Stimulated activated CD4-positive, alpha-beta T cell treated with anti-CD3 and anti-CD28 coated beads, Interleukin-4, amount 100 ng/mL, for 48 hours (primary cell): Measurements from ENCODE around the gene KIF5A.
"Not testable (repeated sequence)": the region's sequence is repeated elsewhere in the genome, so short reads cannot be mapped to it uniquely, and the experiment has no call there.

Source experiments
- DNase-seq, 2 donors: peaks; one replicate each; pipeline ENCODE4 v3.0.0-alpha.2; 2020; ENCODE audit warnings: low read depth in 2 of 2

KIF5A gene

DNA sequence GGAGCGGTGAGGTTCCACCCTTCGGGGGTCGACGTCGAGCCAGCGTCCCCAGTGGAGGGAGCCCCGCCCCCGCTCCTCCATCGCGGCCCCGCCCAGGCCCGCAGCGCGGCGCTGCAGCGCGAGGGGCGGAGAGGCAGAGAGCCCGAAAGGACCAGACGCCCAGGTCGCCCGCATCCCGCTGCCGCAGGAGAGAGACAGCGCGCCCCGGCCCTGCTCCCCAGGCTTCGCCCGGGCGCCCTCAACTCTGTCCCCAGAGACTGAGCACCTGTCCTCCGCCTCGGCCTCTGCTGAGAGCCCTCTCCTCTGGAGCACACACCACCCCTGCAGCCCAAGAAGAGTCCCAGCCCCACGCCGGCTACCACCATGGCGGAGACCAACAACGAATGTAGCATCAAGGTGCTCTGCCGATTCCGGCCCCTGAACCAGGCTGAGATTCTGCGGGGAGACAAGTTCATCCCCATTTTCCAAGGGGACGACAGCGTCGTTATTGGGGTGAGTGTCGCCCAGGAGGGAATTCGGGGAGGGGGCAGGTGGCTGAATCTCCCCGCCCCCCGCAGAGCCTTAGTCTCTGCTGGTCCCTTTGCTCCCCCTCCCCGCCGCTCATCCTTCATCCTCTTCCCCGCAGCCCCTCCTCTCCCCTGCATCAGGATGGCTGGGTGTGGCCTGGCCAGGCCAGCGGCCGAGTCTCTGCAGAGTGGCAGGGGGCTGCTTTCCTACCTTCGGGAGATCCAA lies at the start of gene KIF5A:
Gene KIF5A (plus strand): TSS at position 136 of the 732 bp plus-strand sequence. CDS start 228 bp downstream, at position 364.
- DNase-seq = peak; percentile 50 to 56

DNA sequence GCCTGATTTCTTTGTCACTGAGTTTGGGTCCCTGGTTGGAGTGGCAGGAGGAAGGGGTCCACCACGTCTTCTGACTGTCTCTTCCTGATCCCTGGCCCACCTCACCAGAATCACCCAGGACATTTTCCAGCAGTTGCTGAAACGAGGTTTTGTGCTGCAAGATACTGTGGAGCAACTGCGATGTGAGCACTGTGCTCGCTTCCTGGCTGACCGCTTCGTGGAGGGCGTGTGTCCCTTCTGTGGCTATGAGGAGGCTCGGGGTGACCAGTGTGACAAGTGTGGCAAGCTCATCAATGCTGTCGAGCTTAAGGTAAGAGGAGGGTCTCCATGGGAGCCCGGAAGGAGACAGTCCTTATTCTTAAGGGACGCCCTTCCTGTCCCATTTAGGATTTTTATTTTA lies 49.6 kb upstream of the KIF5A start:
- no peak for DNase-seq

DNA sequence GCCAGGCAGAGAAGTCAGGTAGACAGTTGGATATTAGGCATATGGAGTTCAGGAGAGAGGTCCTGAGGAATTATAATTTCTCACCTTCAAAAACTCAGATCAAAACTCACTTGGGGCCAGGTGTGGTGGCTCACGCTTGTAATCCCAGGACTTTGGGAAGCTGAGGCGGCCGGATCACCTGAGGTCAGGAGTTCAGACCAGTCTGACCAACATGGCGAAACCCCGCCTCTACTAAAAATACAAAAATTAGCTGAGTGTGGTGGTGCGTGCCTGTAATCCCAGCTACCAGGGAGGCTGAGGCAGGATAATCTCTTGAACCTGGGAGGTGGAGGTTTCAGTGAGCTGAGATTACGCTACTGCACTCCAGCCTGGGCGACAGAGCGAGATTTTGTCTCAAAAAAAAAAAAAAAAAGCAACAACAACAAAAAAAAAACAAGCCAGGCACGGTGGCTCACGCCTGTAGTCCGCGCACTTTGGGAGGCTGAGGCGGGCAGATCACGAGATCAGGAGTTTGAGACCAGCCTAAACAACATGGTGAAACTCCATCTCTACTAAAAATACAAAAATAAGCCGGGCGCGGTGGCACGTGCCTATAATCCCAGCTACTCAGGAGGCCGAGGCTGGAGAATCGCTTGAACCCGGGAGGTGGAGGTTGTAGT lies 47.4 kb upstream of the KIF5A start:
- DNase-seq = not testable (repeated sequence)

DNA sequence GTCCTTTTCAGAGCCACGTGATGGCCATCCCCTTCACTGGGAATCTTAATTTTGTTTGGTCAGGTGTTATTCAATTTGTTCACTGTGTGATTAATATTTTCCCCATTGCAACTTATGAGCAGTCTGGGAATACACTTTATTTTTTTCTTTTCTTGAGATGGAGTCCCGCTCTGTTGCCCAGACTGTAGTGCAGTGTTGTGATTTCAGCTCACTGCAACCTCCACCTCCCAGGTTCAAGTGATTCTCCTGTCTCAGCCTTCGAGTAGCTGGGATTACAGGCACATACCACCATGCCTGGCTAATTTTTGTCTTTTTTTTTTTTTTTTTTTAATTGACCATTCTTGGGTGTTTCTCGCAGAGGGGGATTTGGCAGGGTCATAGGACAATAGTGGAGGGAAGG lies 43.3 kb upstream of the KIF5A start:
- DNase-seq = not testable (repeated sequence)

DNA sequence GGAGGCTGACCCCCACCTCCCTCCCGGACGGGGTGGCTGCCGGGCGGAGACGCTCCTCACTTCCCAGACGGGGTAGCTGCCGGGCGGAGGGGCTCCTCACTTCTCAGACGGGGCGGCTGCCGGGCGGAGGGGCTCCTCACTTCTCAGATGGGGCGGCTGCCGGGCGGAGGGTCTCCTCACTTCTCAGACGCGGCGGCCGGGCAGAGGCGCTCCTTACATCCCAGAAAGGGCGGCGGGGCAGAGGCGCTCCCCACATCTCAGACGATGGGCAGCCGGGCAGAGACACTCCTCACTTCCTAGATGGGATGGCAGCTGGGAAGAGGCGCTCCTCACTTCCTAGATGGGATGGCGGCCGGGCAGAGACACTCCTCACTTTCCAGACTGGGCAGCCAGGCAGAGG lies 42.0 kb upstream of the KIF5A start:
- DNase-seq = not testable (repeated sequence)

DNA sequence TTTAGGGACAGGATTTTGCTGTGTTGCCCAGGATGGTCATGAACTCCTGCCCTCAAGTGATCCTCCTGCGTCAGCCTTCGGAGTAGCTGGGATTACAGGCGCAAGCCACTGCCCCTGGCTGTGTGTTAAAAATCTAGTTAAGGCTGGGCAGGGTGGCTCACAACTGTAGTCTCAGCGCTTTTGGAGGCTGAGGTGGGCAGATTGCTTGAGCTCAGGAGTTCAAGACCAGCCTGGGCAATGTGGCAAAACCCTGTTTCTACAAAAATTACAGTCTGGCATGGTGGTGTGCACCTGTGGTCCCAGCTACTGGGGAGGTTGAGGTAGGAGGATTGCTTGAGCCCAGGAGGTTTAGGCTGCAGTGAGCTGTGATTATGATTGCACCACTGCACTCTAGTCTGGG lies 38.7 kb upstream of the KIF5A start:
- DNase-seq = no peak

DNA sequence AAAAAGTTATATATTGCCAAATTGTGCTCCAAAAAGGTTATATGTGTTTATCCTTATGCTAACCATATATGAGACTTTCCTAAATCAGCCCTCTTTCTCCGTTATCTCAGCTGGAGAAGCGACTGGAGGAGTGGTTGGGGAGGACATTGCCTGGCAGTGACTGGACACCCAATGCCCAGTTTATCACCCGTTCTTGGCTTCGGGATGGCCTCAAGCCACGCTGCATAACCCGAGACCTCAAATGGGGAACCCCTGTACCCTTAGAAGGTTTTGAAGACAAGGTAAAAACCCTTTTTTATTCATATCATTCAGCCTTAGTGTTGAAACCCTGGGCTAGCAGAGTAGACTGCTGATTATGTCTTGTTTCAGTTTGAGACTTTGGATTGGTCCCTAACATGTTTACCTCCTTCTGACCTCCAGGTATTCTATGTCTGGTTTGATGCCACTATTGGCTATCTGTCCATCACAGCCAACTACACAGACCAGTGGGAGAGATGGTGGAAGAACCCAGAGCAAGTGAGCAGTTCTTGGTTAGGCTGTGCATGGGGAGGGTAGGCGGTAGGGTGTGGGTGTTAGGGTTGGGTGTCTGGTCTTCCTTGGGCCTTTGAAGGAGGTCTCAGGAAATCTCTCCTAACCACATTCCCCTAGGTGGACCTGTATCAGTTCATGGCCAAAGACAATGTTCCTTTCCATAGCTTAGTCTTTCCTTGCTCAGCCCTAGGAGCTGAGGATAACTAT lies 38.1 kb upstream of the KIF5A start:
- DNase-seq = no peak

DNA sequence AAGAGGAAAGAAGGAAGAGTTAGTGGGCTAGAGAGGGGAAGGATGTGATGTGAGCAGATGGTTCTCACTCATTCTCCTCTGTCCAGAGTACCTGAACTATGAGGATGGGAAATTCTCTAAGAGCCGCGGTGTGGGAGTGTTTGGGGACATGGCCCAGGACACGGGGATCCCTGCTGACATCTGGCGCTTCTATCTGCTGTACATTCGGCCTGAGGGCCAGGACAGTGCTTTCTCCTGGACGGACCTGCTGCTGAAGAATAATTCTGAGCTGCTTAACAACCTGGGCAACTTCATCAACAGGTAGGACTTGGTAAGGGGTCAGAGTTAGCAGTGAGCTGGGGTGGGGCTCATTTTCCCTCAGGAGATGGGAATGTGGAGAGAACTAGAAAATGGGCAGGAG lies 37.2 kb upstream of the KIF5A start:
- DNase-seq = no peak

DNA sequence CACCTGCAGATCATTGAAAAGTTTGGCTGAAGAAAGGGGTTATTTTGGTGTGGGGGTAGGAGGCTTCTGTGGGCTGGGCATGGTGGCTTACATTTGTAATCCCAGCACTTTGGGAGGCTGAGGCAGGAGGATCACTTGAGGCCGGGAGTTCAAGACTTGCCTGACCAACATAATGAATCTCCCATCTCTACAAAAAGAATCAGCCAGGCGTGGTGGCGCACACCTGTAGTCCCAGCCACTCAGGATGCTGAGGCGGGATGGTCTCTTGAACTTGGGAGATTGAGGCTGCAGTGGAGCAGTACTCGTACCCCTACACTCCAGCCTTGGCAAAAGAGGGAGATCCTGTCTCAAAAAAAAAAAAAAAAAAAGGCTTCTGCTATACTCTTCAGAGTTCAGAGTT lies 36.6 kb upstream of the KIF5A start:
- no peak for DNase-seq

DNA sequence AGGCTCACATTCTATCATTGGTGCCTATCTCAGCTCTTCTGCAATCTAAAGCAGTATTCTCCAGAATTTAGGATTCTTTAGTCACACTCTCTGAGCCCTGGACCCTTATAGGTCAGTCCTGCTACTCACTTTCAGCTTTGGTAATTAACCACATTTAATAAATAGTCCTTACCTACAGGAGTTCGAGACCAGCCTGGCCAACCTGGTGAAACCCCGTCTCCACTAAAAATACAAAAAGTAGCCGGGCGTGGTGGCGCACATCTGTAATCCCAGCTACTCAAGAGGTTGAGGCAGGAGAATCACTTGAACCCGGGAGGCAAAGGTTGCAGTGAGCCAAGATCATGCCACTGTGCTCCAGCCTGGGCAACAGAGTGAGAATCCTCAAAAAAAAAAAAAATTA lies 36.2 kb upstream of the KIF5A start:
- DNase-seq = not testable (repeated sequence)

DNA sequence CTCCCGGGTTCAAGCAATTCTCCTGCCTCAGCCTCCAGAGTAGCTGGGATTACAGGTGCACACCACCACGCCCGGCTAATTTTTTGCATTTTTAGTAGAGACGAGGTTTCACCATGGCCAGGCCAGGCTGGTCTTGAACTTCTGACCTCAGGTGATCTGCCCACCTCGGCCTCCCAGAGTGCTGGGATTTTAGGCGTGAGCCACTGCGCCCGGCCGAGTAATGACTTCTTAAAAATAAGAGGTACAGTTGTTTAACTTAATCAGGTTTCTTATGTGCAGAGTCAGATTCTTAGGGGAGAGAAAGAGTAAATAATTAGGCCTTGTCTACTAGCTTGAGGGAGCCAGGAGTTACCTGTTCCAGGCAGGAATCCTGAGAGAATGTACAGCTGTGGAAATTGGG lies 35.6 kb upstream of the KIF5A start:
- not testable (repeated sequence) for DNase-seq

DNA sequence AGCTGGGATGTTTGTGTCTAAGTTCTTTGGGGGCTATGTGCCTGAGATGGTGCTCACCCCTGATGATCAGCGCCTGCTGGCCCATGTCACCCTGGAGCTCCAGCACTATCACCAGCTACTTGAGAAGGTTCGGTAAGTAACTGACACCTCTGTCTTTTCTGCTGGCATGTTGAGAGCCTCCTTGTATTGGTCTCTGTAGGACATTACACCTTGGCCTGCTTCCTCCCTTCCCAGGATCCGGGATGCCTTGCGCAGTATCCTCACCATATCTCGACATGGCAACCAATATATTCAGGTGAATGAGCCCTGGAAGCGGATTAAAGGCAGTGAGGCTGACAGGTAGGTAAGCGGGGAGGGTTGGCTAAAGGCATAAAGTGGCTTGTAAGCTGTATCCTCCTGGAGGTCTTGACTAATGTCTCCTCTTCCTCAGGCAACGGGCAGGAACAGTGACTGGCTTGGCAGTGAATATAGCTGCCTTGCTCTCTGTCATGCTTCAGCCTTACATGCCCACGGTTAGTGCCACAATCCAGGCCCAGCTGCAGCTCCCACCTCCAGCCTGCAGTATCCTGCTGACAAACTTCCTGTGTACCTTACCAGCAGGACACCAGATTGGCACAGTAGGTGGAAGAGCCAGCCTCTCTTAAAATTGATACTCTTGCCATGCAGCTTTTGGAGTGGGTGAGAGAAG lies 35.0 kb upstream of the KIF5A start:
- DNase-seq = no peak

DNA sequence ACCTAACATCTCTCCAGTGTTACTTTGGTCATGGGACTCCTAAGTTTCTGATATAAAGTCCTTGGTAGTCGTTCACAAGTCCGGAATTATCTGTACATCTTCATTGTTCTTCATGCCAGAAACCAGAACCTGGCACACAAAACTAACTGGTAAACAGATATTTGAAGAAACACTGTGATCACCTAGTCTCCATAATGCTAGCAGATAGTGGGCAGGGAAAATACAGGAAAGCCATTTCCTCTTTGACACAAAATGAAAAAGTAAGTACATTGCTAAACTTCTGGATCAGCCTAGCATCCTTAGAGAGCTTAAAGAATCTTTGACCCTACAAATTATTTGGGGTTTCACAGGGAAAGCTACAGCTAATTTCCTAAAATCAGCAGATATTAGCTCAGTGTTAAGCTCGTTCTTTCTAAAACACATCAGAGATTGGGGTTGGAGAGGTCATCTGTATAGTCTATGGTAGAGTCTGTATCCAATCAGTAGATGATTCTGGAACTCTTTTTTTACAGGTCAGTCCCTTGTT lies 34.4 kb upstream of the KIF5A start:
- DNase-seq = no peak

DNA sequence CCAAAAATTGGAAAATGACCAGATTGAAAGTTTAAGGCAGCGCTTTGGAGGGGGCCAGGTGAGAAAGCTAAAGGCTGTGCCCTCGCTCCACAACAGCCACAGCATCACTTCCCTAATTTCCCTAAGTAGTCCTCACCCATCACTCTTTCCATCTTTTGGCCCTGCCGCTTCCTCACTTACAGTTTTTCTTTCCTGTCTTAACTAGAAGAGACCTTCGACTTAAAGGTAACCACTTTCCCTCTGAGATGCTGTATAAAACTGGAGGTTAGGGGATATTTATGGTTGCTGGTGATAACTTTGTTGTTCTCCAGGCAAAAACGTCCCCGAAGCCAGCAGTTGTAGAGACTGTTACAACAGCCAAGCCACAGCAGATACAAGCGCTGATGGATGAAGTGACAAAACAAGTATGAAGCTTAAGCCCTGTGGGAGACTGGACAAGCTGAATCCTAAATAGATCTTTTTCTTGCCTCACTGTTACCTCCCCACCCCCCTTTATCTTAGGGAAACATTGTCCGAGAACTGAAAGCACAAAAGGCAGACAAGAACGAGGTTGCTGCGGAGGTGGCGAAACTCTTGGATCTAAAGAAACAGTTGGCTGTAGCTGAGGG lies 33.8 kb upstream of the KIF5A start:
- DNase-seq = no peak

DNA sequence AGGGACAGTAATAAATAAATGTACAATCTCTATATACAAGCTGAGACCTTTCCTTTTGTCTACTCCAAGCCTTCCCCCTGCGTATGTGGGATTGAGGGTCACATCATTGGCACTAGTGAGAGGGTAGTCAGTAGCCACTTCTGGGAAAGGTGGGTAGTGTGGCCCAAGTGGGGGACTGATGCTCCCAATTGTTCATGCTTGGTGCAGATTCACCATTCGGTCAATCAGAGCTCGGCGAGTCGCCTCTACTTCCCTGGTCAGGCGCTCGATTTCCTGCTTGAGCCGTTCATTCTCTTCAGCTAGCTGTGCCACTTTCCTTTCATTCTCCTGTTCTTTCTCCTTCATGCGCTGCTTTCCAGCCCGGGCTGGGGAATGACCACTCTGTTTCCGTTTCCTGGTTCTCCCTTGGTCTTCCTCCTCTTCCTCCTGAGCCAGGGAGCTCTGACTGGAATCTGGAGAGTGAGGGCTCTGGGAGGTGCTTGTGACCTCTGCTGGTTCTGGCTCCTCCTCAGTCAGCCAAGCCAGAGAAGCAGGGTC lies 33.2 kb upstream of the KIF5A start:
- DNase-seq = no peak

DNA sequence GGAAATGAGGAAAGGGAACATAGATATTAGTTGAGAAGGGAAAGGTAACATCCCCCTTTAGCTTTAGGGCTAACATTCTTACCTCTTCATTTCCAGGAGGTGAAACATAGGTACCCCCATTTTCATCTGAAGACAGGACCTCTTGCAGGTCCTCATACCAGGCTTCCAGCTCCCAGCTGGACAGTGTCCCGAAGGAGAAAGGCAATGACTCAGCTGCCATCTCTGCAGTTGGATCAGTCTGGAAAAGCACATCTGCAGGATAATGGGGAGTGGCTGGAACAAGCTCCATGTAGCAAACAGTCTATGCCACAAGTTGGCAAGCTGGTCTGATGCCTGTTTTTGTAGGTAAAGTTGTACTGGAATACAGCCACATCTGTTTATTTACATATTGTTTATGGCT lies 32.7 kb upstream of the KIF5A start:
- DNase-seq = no peak

DNA sequence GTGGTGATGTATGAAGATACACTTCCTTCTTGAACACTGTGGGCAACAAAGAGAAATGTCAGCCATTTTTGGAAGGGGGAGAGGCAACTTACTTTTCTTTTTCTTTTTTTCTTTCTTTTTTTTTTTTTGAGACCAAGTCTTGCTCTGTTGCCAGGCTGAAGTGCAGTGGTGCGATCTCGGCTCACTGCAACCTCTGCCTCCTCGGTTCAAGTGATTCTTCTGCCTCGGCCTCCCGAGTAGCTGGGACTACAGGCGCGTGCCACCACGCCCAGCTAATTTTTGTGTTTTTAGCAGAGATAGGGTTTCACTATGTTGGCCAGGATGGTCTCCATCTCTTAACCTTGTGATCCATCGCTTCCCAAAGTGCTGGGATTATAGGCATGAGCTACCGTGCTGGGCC lies 32.1 kb upstream of the KIF5A start:
- not testable (repeated sequence) for DNase-seq

DNA sequence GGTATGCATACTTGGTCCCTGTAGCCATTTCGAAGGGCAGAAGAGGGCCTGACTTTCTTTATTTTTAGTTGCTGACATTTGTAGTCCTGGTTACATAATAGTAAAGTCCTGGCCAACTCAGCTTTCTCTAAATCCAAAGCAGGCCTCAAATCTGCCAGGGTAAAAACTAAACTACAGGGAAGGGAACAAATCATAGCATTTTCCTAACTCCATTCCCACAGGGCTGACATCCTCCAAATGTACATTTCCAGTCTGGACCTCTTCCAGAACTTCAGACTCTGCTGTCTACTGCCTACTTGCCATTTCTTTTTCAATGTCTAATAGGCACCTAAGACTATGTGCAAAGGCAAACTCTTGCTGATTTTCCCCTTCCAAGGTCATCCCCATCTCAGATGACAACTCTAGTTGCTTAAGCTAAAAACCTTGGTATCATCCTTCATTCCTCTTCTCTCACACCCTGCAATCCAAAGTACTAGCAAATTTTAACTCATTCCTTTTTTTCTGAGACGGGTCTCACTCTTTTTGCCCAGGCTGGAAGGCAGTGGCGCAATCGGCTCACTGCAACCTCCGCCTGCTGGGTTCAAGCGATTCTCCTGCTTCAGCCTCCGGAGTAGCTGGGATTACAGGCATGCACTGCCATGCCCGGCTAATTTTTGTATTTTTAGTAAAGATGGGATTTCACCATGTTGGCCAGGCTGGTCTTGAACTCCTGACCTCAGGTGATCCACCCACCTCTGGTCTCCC lies 31.5 kb upstream of the KIF5A start:
- no peak for DNase-seq

DNA sequence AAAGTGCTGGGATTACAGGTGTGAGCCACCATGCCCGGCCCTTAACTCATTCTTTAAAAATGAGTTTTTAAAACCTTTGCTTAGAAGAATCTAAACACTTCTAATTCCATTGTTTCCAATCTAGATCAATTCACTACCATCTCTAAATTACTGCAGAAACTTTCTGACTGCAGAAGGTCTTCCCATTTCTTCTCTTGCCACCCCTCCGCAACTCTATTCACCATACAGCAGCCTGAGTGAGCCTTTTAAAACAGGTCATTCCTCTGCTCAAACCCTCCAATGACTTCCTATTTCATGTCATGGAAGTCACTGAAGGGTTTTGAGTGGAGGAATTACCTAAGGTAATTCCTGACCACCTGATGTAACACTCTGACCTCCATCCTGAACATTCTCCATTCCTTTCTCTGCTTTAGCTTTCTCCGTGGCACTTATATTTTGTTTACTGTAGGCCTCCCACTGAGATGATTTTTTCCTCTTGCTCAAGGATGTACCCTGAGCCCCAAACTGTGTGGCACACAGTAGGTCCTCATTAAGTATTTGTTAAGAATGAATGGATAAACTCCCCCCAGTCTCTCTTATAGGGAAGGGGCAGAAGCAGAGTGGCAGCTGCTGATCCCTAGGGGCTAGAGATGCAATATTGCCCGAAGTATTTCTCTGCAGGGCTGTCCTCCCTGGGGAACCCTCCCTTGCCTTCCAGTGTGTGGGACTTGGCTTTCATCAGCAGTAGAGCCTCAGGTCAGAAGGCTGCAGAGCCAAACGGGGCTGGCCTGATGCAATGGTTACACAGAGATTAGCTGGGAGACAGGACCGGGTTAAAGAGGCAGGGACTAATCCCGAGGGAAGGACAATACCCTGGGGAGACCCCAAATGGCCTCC lies 30.7 kb upstream of the KIF5A start:
- no peak for DNase-seq

DNA sequence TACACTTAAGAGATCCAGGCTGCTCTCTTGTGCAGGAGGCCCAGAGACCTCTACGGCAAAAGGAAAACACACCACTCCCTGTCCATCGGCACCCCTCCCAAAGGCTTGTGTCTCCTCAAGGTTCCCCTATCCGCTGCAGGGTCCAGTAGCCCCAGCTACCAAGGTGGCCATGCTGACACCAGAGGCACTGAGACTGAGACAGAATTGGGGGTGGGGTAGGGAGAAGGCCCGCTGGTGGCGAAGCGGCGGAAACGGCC lies 30.1 kb upstream of the KIF5A start:
- DNase-seq = peak in 1 of 2 donors; percentile 9
